HT1080 (cell line): ENCODE data around the gene ABHD2. TPM values are rescaled to one million over a fixed set of nuclear protein-coding genes. Genes with fewer than 3 reads are reported as not detected.

Experiments
- DNase-seq: peaks from one replicate; pipeline ENCODE4 v3.0.0-alpha.2; 2015; ENCODE audit warnings: low read depth
- total RNA-seq: library from RNA; depleted of rRNA; stranded (reverse); fragments of >200 nt; shearing (Covaris generic); gene quantifications from 2 replicates; pipeline ENCODE4 v1.2.3, GENCODE V29; 2014

ABHD2 gene
- total RNA-seq, 1 experiment from 2014 or later, result 77.6 TPM

GRCh38 chr15:89187301-89187985 lies 99.2 kb downstream of the ABHD2 start:
- no peak for DNase-seq

- DNase-seq, result no peak
Measured at GRCh38 chr15:89187986-89188514, 99.8 kb downstream of the ABHD2 start.

GRCh38 chr15:89192136-89192535 lies 103.9 kb downstream of the ABHD2 start:
- no peak for DNase-seq

GRCh38 chr15:89192766-89193165 lies 104.5 kb downstream of the ABHD2 start:
- DNase-seq, result no peak

GRCh38 chr15:89194608-89195007 lies 106.4 kb downstream of the ABHD2 start:
- no peak for DNase-seq

- DNase-seq, result no peak
Measured at GRCh38 chr15:89195836-89196235, 107.6 kb downstream of the ABHD2 start.

GRCh38 chr15:89196241-89196640 lies 108.0 kb downstream of the ABHD2 start:
- no peak for DNase-seq

GRCh38 chr15:89196994-89197393 lies 108.7 kb downstream of the ABHD2 start:
- no peak for DNase-seq

GRCh38 chr15:89197503-89197971 lies 109.3 kb downstream of the ABHD2 start:
- no peak for DNase-seq

- no peak for DNase-seq
Measured at GRCh38 chr15:89198196-89198595, 109.9 kb downstream of the ABHD2 start.

GRCh38 chr15:89198934-89199333 lies 110.7 kb downstream of the ABHD2 start:
- no peak for DNase-seq

- DNase-seq, result no peak
Measured at GRCh38 chr15:89199746-89200145, 111.5 kb downstream of the ABHD2 start.

GRCh38 chr15:89200182-89200581 lies 111.9 kb downstream of the ABHD2 start:
- no peak for DNase-seq

- no peak for DNase-seq
Measured at GRCh38 chr15:89201465-89202005, 113.3 kb downstream of the ABHD2 start.

- peak; percentile 23 for DNase-seq
Measured at GRCh38 chr15:89203705-89204273, 115.5 kb downstream of the ABHD2 start.

GRCh38 chr15:89205991-89206585 lies 117.8 kb downstream of the ABHD2 start:
- no peak for DNase-seq

- peak; percentile 74 for DNase-seq
Measured at GRCh38 chr15:89206908-89207331, 118.7 kb downstream of the ABHD2 start.

- DNase-seq, result no peak
Measured at GRCh38 chr15:89208256-89208655, 120.0 kb downstream of the ABHD2 start.

- no peak for DNase-seq
Measured at GRCh38 chr15:89209057-89209456, 120.8 kb downstream of the ABHD2 start.

GRCh38 chr15:89211678-89212170 lies 123.5 kb downstream of the ABHD2 start:
- no peak for DNase-seq

- DNase-seq, result no peak
Measured at GRCh38 chr15:89215627-89216026, 127.4 kb downstream of the ABHD2 start.

GRCh38 chr15:89217031-89217430 lies 128.8 kb downstream of the ABHD2 start:
- DNase-seq, result no peak
